Kasumi-1 (cell line): Measurements from ENCODE around the gene PARK7.

Source experiments
- DNase-seq, 2 experiments: peaks; one replicate each; lab custom pipeline; 2025; lab: John Stamatoyannopoulos, UW

The PARK7 gene

DNA sequence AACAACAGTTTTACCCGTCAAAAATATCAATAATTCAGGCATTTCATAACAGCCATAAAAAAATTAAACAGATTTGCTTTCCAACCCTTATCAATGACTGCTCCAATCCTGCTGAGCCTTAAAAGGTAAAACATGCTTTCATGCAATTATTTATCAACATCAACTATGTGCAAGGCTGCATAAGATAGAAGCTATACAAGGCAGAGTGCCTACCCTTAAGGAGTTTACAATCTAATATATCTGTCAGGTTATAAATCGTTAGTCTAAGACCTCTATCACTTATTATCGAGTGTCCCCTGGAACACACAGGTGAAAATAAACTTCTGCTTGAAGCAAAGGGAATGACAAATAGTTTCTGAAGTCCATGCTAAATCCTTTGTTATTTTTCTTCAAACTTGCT is 62.8 kb downstream of the PARK7 start:
- DNase-seq = no peak

DNA sequence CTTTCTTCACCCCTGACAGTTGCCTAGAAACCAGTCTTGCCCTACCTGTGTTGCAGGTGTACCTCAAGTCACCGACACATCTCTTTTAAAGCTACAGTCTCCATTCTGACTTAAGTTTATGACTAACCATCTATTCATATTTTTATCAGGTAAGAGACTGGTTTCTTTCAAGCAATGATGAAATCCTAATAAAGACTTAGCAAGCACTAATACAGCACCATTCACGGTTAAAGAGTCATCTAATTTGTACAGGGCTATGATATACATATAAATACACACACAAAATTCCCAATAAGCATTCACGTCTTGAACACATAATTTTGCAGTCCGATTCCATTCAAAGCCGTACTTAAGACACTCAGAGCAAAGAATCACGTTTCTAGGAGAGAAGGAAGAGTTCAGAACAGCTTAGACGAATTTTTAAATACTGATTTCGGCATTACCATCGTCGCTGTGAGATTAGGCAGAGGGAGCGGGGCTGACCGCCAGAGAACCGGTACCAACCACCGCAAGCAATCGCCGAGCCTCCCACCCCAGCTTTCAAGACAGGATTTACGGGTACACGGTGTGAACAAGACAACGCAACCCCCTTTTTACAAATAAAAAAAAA is 63.7 kb downstream of the PARK7 start:
- DNase-seq = no peak

DNA sequence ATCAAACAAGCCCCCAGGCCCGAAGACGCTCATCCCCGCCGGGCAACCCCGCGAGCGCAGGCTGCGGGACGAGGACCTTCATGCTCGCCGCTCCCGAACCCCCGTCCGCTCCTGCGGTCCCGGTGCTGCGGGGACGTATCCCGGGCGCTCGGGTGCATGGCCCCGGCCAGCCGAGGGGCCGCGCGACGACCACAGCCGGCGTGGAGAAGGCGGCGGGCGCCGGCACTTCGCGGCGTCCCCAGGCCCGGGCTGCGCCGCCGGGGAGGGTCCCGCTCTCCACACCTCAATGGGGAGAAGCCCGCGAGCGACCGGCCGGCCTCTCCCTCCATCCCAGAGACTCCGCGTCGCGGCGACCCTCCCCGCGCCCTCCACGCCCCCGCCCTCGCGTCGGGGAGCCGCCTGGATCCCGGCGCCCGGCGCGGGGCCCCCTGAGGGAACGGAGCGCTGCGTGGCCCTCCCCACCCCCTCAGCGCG is 64.2 kb downstream of the PARK7 start:
- no peak for DNase-seq

DNA sequence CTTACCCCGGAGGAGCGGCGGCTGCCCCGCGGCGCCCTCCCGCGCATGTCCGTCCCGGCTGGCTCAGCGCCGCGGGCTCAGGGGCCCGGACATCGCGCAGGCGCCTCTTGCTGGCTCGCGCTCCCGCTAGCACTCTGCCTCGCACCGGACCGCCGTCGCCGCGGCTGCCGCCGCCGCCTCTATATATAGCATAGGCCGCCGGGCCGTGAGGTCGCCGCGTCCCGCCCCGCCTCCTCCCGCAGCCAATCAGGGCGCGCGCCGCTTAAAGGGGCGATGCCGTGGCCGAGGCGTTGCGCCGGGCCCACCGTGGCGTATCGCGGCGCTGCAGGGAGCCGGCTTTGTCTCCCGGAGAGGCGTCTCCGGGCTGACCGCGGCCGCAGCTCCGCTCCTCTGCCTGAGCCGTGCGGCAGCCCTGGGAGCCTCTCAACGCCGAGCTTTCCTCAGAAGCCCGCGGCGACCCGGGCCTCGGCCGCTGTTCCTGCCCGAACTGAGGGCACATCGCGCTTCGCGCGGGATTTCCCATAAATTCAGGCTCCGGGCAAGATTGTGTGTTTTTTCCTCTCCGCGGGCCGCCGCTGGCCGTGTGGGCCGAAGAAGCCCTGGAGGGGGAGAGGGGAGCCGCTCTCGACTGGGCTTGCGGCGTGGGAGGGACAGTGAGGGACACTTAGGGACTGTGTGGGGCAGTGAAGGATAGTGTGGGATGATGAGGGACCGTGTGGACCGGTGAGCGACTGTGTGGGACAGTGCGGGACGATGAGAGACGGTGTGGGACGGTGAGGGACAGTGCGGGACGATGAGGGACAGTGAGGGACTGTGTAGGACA is 64.9 kb downstream of the PARK7 start, which contains the start of gene ERRFI1:
Gene ERRFI1 (minus strand): TSS at position 157 of the 823 bp plus-strand sequence. CDS start 10,690 bp downstream, outside the sequence.
- DNase-seq = peak; percentile 63 to 65

DNA sequence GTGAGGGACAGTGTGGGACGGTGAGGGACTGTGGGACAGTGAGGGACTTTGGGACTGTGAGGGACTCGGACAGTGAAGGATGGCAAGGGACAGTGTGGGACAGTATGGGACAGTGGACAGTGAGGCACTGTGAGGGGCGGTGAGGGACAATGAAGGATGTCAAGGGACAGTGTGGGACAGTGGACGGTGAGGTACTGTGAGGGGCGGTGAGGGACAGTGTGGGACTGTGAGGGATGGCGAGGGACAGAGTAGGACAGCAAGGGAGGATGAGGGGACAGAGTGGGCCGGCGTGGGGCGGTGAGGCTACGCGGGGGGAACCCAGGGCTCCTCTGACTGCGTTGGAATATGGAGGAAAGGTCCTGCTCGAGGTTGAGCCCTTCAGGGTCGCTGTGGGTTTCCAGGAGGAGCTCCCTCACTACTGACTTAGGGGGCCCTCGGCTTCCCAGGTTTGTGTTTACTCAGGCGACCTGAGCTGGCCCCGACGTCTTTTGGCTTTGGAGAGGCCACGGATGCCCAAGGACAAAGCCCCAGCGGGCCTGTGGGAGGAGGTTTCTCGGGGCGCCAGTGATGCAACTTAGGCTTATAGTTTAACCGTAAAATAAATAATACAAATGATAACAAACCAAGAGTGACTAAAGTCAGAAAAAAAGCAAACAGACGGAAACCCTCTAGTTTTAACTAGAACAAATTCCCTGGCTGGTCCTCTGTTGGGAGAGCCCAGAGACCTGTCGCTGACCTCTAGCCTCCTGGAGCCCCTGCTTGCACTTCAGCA is 65.7 kb downstream of the PARK7 start:
- DNase-seq = no peak

DNA sequence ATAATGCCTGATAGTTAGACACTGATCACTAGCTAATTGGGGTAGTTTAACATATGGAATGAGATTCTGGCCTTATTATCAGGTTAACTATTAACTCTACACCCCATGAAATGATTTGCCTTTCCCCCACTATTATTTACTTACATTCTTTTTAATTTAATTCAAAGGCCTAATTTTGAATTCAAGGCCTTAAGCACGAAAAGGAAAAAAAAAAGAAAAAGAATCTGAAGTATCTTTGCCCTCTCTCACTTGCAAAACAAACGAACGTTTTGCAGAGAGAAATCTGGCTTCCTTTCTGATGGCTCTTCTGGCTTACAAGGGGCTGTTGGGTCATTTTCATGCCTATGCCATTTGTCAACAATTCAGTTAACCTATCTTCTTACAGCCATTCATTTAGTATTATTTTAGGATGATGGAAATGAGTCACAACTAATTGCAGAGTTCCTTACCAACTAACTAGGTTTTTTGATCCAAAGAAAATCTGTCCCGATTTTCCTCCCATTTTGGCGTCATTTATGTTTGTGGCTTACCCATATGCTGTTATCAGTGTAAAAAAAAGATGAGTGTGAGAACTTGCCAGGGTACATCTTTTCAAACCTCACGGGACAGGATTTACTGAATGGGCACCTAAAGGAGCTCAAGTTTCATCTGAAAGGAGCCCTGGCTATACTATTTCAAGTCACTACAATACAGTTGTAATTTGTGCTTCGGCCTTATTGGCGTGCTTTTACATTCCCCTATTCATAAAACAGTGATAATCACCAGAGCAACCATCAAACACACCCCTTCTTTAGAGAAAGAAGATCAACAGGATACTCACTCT is 66.4 kb downstream of the PARK7 start:
- DNase-seq = no peak

DNA sequence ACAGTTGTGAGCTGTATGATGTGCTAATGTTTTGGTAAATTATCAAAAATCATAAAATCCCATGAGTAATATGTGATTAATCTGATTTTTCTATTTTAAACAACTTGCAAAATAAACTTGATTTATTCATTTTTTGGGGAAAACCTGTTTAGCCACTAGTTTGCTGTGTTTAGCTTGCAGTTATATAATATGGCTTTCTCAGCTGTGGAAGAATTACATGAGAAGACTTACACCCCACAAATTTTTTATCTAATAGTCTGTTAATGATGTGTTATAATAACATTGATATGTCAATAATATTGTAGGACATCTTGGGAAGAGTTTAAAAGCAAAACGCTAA is 67.0 kb downstream of the PARK7 start:
- no peak for DNase-seq

DNA sequence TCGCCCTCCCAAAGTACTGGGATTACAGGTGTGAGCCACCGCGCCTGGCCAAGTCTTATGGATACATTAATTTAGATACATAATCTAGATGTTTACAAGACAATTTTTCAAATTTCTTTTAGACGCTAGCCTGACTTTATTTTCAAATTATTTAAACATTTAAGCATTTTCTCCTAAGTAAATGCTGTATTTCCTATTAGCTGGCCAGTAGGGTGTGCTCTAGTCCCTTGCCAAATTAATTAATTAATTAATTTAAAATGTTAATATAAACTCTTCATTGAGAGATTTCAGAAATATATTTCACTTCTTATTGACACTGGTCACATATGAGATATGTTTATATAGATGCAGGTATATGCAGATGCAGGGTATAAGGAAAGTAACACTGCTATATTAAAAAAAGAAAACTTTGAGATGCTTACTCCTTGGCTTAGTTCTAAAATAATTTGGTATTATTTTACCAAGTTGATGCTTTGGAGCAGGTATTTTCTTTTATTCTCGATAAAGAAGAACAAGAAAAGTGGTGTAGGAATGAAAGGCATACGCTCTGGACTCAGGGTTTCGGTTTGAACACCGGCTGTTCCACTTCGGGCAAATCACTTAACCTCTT is 69.8 kb downstream of the PARK7 start:
- DNase-seq = peak; percentile 69 to 75

DNA sequence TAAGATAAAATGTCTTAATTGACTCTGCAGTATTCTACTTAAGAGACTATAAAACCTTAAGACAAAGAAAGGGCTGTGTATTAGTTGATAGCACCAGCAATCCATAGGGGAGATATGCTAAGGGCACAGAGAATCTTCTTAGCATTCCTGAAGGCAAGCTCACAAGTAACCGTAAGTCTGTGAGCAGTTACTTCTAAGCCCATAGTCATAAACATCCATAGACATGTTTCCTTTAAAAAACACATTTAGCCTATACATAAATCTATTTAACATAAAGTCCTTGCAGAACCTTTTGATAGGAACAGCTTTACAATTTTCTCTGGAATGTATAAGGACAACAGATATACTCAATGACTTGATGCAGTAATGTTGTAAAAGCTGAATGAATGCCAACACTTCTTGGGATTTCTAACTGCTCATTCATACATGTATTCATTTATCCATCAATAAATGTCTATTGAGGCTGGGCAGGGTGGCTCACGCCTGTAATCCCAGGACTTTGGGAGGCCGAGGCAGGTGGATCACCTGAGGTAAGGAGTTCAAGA is 70.9 kb downstream of the PARK7 start:
- DNase-seq = no peak

DNA sequence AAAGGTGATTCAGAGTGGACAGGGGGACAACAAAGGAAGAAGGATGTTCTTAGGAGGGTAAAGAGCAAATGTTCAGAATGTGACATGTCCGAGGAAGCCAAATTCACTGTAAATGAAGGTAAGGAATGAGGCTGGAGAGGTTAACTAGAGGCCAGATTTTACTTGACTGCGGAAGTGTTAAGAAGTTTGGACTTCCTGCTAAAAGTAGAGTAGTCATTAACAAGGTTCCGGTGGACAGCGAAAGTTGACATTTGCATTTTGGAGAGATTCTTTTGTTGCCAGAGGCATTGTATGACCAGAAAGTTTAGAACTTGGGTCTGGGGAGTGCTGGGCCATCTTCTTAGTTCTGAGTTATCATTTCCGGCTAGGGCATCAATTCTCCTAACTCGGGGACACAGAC is 71.8 kb downstream of the PARK7 start:
- DNase-seq = no peak
